GM12878 (cell line): ENCODE results near the gene PLS3. TPM values are rescaled to one million over a fixed set of nuclear protein-coding genes. Genes with fewer than 3 reads are reported as not detected.
A peak's percentile ranks its signal among the peaks of the same experiment; 100 is the strongest.

ENCODE experiments used
- ATAC-seq: fragments of 200-7000 bp; cut with Tn5 transposase; 3 replicates; pipeline ENCODE4 v1.9.1; 2020; ENCODE audit warnings: mild to moderate bottlenecking, moderate library complexity
- BruUV-seq: library from RNA; stranded (reverse); fragments of 400-500 nt; replicated peaks from 2 replicates; lab custom pipeline; 2021; lab: Mats Ljungman, UMichigan
- CTCF ChIA-PET: fragments of 300-600 bp; sonication (Branson Sonifier 250); formaldehyde crosslinking; extraction: SDS; loops from one replicate; lab custom pipeline; 2021; ENCODE audit warnings: inconsistent platforms; lab: Yijun Ruan, JAX
- POLR2A ChIA-PET: fragments of 350-600 bp; formaldehyde crosslinking; extraction: SDS; loops from one replicate; lab custom pipeline; 2021; ENCODE audit warnings: inconsistent platforms; lab: Charles Lee
- RAD21 ChIA-PET: fragments of 300-600 bp; sonication (Branson Sonifier 250); formaldehyde crosslinking; loops from one replicate; lab custom pipeline; 2023; ENCODE audit warnings: antibody characterized with exemption; ENCODE audit not compliant: unreplicated experiment; lab: Charles Lee
- SMC1A ChIA-PET: fragments of 300-600 bp; sonication (Branson Sonifier 250); formaldehyde crosslinking; loops from one replicate; lab custom pipeline; 2023; ENCODE audit not compliant: unreplicated experiment, uncharacterized antibody; lab: Charles Lee
- DNase-seq: peaks from one replicate; pipeline ENCODE4 v3.0.0-alpha.2; 2011; ENCODE audit warnings: low read depth, low spot score
- FAIRE-seq: peaks from 3 replicates; lab custom pipeline; 2011; peaks lifted over from hg19 to GRCh38; lab: Jason Lieb, UNC
- H2AFZ ChIP-seq: 2 replicates; pipeline ENCODE4 v1.6.0; 2011; ENCODE audit warnings: low read depth, low read length, control low read depth; ENCODE audit not compliant: control insufficient read depth
- H3K27ac ChIP-seq: 2 replicates; pipeline ENCODE4 v1.5.1; 2011; ENCODE audit warnings: control low read depth; ENCODE audit not compliant: control insufficient read depth, insufficient read depth
- H3K27me3 ChIP-seq, 2 experiments: replicated peaks in 1 of 2; 2 replicates each; pipeline versions ENCODE4 v1.6.0 to v1.6.1; 2011; ENCODE audit warnings: low read length in 1 of 2; ENCODE audit not compliant: control insufficient read depth in 2 of 2, insufficient read depth in 2 of 2
- H3K36me3 ChIP-seq, 2 experiments: 2 replicates each; pipeline ENCODE4 v1.5.1; 2011; ENCODE audit warnings: low read length in 1 of 2; ENCODE audit not compliant: control insufficient read depth in 2 of 2, insufficient read depth in 2 of 2
- H3K4me1 ChIP-seq: 2 replicates; pipeline ENCODE4 v1.6.1; 2011; ENCODE audit warnings: mild to moderate bottlenecking, low read length, moderate library complexity, mixed read lengths; ENCODE audit not compliant: control insufficient read depth, insufficient read depth
- H3K4me2 ChIP-seq: 2 replicates; pipeline ENCODE4 v1.6.0; 2011; ENCODE audit warnings: control low read depth; ENCODE audit not compliant: control insufficient read depth, insufficient read depth
- H3K4me3 ChIP-seq: fragments of 200-600 bp; sonication (generic); 2 replicates; pipeline ENCODE4 v1.5.1; 2016
- H3K79me2 ChIP-seq: 2 replicates; pipeline ENCODE4 v1.6.0; 2011; ENCODE audit warnings: low read length; ENCODE audit not compliant: control insufficient read depth, insufficient read depth
- H3K9ac ChIP-seq: 2 replicates; pipeline ENCODE4 v1.8.0; 2011; ENCODE audit warnings: low read length, control low read depth, mixed read lengths; ENCODE audit not compliant: control insufficient read depth, insufficient read depth
- H3K9me3 ChIP-seq: replicated peaks from 3 replicates; pipeline ENCODE4 v1.5.1; 2011; ENCODE audit warnings: mild to moderate bottlenecking, low read length; ENCODE audit not compliant: control insufficient read depth, insufficient read depth
- H4K20me1 ChIP-seq: 2 replicates; pipeline ENCODE4 v1.6.0; 2011; ENCODE audit not compliant: control insufficient read depth, insufficient read depth
- CHD2 ChIP-seq: IDR thresholded peaks from 2 replicates; pipeline ENCODE4 v1.6.1; 2011; ENCODE audit warnings: low read depth, low read length, improper control_type of control experiment, borderline replicate concordance
- CREM ChIP-seq: IDR thresholded peaks from 2 replicates; pipeline ENCODE4 v1.6.1; 2014; ENCODE audit warnings: antibody characterized with exemption, low read depth
- EGR1 ChIP-seq, 2 experiments: IDR thresholded peaks; 1 replicate in 1 of 2; 2 replicates in 1 of 2; pipeline ENCODE4 v1.6.1; 2011 to 2012; ENCODE audit warnings: low read depth in 2 of 2, low read length in 2 of 2, borderline replicate concordance in 1 of 2, mild to moderate bottlenecking in 1 of 2, moderate library complexity in 1 of 2
- IRF4 ChIP-seq: IDR thresholded peaks from 2 replicates; pipeline ENCODE4 v1.6.1; 2011; ENCODE audit warnings: low read depth, low read length
- NFIC ChIP-seq: IDR thresholded peaks from 2 replicates; pipeline ENCODE4 v1.6.1; 2012; ENCODE audit warnings: low read depth, mild to moderate bottlenecking, inconsistent platforms, low read length, moderate library complexity
- RAD21 ChIP-seq: IDR thresholded peaks from 2 replicates; pipeline ENCODE4 v1.6.1; 2011; ENCODE audit warnings: mild to moderate bottlenecking, low read depth, low read length, moderate library complexity; ENCODE audit not compliant: insufficient read depth
- RFX5 ChIP-seq: IDR thresholded peaks from 2 replicates; pipeline ENCODE4 v1.6.1; 2011; ENCODE audit warnings: low read depth, low read length, improper control_type of control experiment
- SMC3 ChIP-seq: IDR thresholded peaks from 2 replicates; pipeline ENCODE4 v1.6.1; 2011; ENCODE audit warnings: low read length, improper control_type of control experiment, borderline replicate concordance
- ZBED1 ChIP-seq: IDR thresholded peaks from 2 replicates; pipeline ENCODE4 v1.6.1; 2016; ENCODE audit warnings: borderline replicate concordance
- ZNF384 ChIP-seq: IDR thresholded peaks from 2 replicates; pipeline ENCODE4 v1.6.1; 2012; ENCODE audit warnings: low read depth, mild to moderate bottlenecking, low read length, improper control_type of control experiment, borderline replicate concordance
- whole genome bisulfite sequencing: methylation state at CpG from one replicate; pipeline ENCODE4 v1.1.6; 2016; ENCODE audit warnings: low lambda C conversion rate; ENCODE audit not compliant: insufficient replicate concordance, insufficient coverage; ENCODE audit errors: missing lambda C conversion rate; 5-methylcytosine and 5-hydroxymethylcytosine counted together
- in situ Hi-C: fragments of 300-500 bp; cut with MboI; formaldehyde crosslinking; loops from 9 replicates; pipeline ENCODE4 v1.14.3; 2018; ENCODE audit warnings: mixed read lengths
- intact Hi-C: fragments of 100-400 bp; cut with micrococcal nuclease; formaldehyde crosslinking; loops from one replicate; pipeline ENCODE4 v1.14.2; 2022; ENCODE audit not compliant: unreplicated experiment
- polyA plus RNA-seq, 11 experiments: library from polyadenylated mRNA; depleted of rRNA in 4 of 11; unstranded in 6 of 11; stranded (reverse) in 5 of 11; fragments of >200 nt; fragmentation: Nextera tagmentation in 4 of 11; fragmentation: Illumina TruSeq in 1 of 11; extraction: Ambion mirVana in 4 of 11; extraction: Trizol in 1 of 11; gene quantifications; 1 replicate in 1 of 11; 2 replicates in 10 of 11; pipeline versions ENCODE4 v1.2.1 to v1.2.3, GENCODE V29; 2011 to 2016; ENCODE audit warnings: inconsistent platforms in 2 of 11, missing spikeins in 2 of 11, low read depth in 1 of 11
- total RNA-seq, 4 experiments: library from RNA; depleted of rRNA in 3 of 4; stranded (reverse); fragments of >200 nt in 3 of 4; fragmentation: Illumina TruSeq in 1 of 4; extraction: Trizol in 1 of 4; gene quantifications; 2 replicates each; pipeline versions ENCODE4 v1.2.1 to v1.2.3, GENCODE V29; 2013 to 2021
- TF ChIP-seq, protein P1 (sequence below), 3 experiments: IDR thresholded peaks in 2 of 3; conservative IDR thresholded peaks in 1 of 3; 2 replicates each; pipeline ENCODE4 v1.5.1; 2011; ENCODE audit warnings: low read depth in 3 of 3, low read length in 3 of 3, mild to moderate bottlenecking in 3 of 3, control low read depth in 2 of 3, moderate library complexity in 2 of 3, inconsistent platforms in 1 of 3, mixed read lengths in 1 of 3; ENCODE audit not compliant: control insufficient read depth in 2 of 3, insufficient read depth in 1 of 3; ENCODE audit errors: extremely low read depth in 1 of 3

Gene PLS3
- total and polyA plus RNA-seq, 10 of the 15 experiments (the other 5 are each of a cell fraction or from before 2014, with no cell fraction given) = 47.6 to 236 (median 174) TPM

DNA sequence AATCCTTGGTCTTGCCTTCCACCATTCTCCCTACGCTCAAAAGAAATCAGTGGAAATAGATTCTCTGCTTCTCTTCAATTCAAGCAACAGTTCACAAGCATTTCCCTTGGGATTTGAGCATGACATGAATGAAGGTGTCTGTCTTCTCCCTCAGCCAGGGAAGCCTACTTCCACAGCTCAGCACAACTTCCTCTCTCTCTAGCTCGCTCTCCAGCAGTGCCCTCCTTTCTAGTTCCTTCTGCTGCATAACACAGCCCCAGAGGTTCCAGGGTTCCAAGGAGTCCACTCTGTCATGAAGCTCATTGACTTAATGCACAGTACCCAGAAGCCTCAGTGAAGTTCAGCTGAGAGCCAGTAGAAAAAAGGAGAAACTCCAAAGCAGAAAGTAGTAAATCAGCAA is 81.3 kb downstream of the PLS3 start (continued):
- TF ChIP-seq, protein P1, sequence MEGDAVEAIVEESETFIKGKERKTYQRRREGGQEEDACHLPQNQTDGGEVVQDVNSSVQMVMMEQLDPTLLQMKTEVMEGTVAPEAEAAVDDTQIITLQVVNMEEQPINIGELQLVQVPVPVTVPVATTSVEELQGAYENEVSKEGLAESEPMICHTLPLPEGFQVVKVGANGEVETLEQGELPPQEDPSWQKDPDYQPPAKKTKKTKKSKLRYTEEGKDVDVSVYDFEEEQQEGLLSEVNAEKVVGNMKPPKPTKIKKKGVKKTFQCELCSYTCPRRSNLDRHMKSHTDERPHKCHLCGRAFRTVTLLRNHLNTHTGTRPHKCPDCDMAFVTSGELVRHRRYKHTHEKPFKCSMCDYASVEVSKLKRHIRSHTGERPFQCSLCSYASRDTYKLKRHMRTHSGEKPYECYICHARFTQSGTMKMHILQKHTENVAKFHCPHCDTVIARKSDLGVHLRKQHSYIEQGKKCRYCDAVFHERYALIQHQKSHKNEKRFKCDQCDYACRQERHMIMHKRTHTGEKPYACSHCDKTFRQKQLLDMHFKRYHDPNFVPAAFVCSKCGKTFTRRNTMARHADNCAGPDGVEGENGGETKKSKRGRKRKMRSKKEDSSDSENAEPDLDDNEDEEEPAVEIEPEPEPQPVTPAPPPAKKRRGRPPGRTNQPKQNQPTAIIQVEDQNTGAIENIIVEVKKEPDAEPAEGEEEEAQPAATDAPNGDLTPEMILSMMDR (IDR thresholded peaks at IDR 0.05 in 2 of 3, conservative IDR thresholded peaks at IDR 0.05 in 1 of 3; ENCODE audit: control insufficient read depth in 2 of 3, extremely low read depth in 1 of 3, insufficient read depth in 1 of 3, low read depth in 3 of 3, low read length in 3 of 3) = no peak
- TF ChIP-seq NFIC (no peak), EGR1 (IDR thresholded peaks at IDR 0.05; ENCODE audit: borderline replicate concordance in 1 of 2, low read depth in 2 of 2, low read length in 2 of 2) (no peak), IRF4 (no peak), CHD2 (no peak)
- TF ChIP-seq, all 136 proteins: peak for 0

DNA sequence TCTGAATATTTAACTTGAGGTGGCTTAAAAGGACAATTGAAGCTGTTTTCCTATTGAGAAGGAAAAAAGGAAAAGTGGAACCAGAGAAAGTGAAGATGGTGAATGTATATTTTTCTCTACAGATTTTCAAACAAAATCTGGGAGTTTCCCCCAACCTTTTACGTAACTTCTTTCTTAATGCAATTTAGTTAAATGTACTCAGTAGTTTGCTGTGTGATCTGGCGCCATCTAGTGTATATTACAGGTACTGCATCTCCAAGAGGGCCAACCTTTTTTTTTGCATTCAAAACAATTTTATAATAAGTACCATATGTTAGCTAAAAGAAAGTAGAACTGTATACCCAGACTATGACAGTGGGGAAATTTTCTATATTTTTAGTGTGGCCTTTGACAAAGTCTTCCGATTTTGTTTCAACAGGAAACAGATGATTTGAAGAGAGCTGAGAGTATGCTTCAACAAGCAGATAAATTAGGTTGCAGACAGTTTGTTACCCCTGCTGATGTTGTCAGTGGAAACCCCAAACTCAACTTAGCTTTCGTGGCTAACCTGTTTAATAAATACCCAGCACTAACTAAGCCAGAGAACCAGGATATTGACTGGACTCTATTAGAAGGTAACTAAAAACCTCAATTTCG is 82.0 kb downstream of the PLS3 start:
- H3K9me3 ChIP-seq = no peaks in the 10 kb centered on the region
- peak; percentile 23 for DNase-seq
- no peak overlapping the region for H3K4me2 ChIP-seq
- no TSS peak for BruUV-seq
- FAIRE-seq = peak; percentile 68
- H3K4me1 ChIP-seq = no peaks in the 10 kb centered on the region
- TF ChIP-seq SMC3 = peak; percentile 86; the same call in 1 of the 2 replicates
- TF ChIP-seq ZBED1 = no peak
- 0 out of 2 replicates have a peak, but pooled peaks have one; percentile 20 for TF ChIP-seq CREM
- peak; percentile 90 for TF ChIP-seq RAD21
- TF ChIP-seq RFX5 = no peak
- TF ChIP-seq, protein P1 (IDR thresholded peaks at IDR 0.05 in 2 of 3, conservative IDR thresholded peaks at IDR 0.05 in 1 of 3; ENCODE audit: control insufficient read depth in 2 of 3, extremely low read depth in 1 of 3, insufficient read depth in 1 of 3, low read depth in 3 of 3, low read length in 3 of 3) = peak; percentile 76 to 86 (median 83)
- TF ChIP-seq ZNF384 = peak; percentile 73
- H3K4me3 ChIP-seq = no peak overlapping the region
- no peaks in the 10 kb centered on the region for H3K36me3 ChIP-seq
- CTCF ChIA-PET = interaction anchor here (0.6 to 12.7 kb wide), 30 partner anchors 9 to 416 kb away, joined by 3 to 216 read pairs (median 5); no protein-coding TSS in a partner anchor
- H3K9ac ChIP-seq = no peak overlapping the region
- H3K27ac ChIP-seq = no peak overlapping the region
- RAD21 ChIA-PET = interaction anchor here (0.6 to 3.8 kb wide), 22 partner anchors 9 to 315 kb away, joined by 3 to 79 read pairs (median 4); no protein-coding TSS in a partner anchor
- 11% methylated on average over 5 of the region's 5 CpGs for WGBS
- H2AFZ ChIP-seq = no peak overlapping the region
- SMC1A ChIA-PET = interaction anchor here (0.5 to 8.4 kb wide), 31 partner anchors 9 to 414 kb away, joined by 3 to 135 read pairs (median 4); partner anchors contain the start of gene PLS3
- peak; percentile 72 for ATAC-seq
- H4K20me1 ChIP-seq = no peaks in the 10 kb centered on the region
- POLR2A ChIA-PET = no interaction called here
- in situ Hi-C loops = no loop called here
- H3K79me2 ChIP-seq = no peaks in the 10 kb centered on the region
- intact Hi-C loops = loop anchor here (1.0 to 2.0 kb wide), 3 partner anchors 80 to 416 kb away; no protein-coding TSS in a partner anchor
- no peaks in the 10 kb centered on the region for H3K27me3 ChIP-seq
